Large intestine (tissue), 3 donors: ENCODE results near the gene NDUFS7. TPM values are rescaled to one million over a fixed set of nuclear protein-coding genes. Genes with fewer than 3 reads are reported as not detected.

Experiments used
- DNase-seq, 2 donors: peaks; one replicate each; pipeline versions ENCODE4 v3.0.0 to v3.0.0-alpha.2; 2013
- H3K27ac ChIP-seq: one replicate; pipeline ENCODE4 v1.5.1; 2013; ENCODE audit warnings: low read length
- H3K27me3 ChIP-seq: 2 replicates; pipeline ENCODE4 v1.6.1; 2013; ENCODE audit warnings: low read length; ENCODE audit not compliant: control insufficient read depth, insufficient read depth
- H3K36me3 ChIP-seq: 2 replicates; pipeline ENCODE4 v1.6.1; 2013; ENCODE audit warnings: low read length; ENCODE audit not compliant: control insufficient read depth, insufficient read depth
- H3K4me1 ChIP-seq: one replicate; pipeline ENCODE4 v1.6.1; 2013; ENCODE audit warnings: low read length; ENCODE audit not compliant: control insufficient read depth, insufficient read depth
- H3K4me3 ChIP-seq: one replicate; pipeline ENCODE4 v1.5.1; 2013; ENCODE audit warnings: low read length
- H3K9me3 ChIP-seq: one replicate; pipeline ENCODE4 v1.6.1; 2013; ENCODE audit warnings: mild to moderate bottlenecking, low read depth, low read length, moderate library complexity; ENCODE audit not compliant: control insufficient read depth
- WGBS: methylation state at CpG from one replicate; pipeline ENCODE4 v1.1.5; 2013; ENCODE audit warnings: low lambda C conversion rate; ENCODE audit not compliant: insufficient coverage; 5-methylcytosine and 5-hydroxymethylcytosine counted together
- polyA plus RNA-seq: library from polyadenylated mRNA; unstranded; fragments of 120-200 nt; gene quantifications from one replicate; pipeline ENCODE4 v1.2.1, GENCODE V29; 2013

The NDUFS7 gene
- polyA plus RNA-seq, 1 donor, result 91.9 TPM

- Histone ChIP-seq H3K9me3 (peaks cover 5% of the 10 kb centered on the region), H3K27me3 (no peaks in the 10 kb centered on the region), H3K36me3 (peaks cover 39% of the 10 kb centered on the region), H3K4me1 (peaks cover 4% of the 10 kb centered on the region), H3K4me3 (no peak overlapping the region), H3K27ac (no peak overlapping the region)
- no peak for DNase-seq
- WGBS, result no CpG with 5 or more reads among the region's 39 CpGs
These were observed 3.4 kb downstream of the NDUFS7 start for GRCh38 chr19:1386945-1387683.

DNA sequence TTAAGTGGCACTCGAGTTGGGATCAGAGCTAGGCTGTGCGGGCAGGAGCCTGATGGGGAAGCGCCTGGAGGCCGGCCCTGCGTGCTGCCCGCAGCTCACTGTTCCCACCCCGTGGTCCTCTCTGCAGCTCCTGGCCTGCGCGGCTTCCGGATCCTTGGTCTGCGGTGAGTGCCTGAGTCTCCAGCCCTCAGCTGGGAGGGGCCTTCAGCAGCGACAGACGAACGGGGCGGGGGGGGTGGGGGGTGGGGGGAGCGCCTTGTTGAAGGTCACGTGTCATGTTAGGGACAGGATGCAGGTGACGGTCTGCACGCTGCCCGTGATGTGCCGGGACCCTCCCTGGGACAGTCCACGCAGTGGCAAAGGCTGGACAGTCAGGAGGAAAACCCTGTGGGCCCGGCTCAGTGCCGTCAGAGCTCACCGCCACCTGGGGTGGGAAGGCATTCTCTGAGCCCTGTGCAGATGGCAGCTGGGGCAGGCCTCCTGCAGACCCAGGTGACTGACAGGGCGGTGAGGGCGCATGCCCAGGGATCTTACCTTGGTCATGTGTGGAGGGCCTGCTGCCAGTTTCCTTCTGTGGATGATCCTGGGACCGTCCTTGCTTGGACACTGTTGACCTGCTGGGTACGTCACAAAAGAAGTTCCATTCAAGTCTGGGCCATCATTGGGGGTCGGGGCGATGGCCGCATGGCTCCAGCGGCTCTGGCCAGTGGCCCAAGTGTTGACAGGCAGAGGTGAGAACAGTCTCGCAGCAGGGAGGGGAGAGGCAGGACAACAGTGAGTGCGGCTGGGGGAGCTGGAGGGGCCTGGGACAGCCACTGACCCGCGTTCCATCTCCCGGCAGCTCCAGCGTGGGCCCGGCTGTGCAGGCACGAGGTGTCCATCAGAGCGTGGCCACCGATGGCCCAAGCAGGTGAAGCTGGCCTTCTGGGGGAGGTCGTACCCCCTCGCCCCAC lies 4.3 kb downstream of the NDUFS7 start:
- no CpG with 5 or more reads among the region's 45 CpGs for WGBS
- DNase-seq, result no peak
- Histone ChIP-seq H3K9me3 (peaks cover 5% of the 10 kb centered on the region), H3K36me3 (peaks cover 48% of the 10 kb centered on the region), H3K4me1 (peaks cover 4% of the 10 kb centered on the region), H3K4me3 (no peak overlapping the region), H3K27me3 (no peaks in the 10 kb centered on the region), H3K27ac (no peak overlapping the region)

DNA sequence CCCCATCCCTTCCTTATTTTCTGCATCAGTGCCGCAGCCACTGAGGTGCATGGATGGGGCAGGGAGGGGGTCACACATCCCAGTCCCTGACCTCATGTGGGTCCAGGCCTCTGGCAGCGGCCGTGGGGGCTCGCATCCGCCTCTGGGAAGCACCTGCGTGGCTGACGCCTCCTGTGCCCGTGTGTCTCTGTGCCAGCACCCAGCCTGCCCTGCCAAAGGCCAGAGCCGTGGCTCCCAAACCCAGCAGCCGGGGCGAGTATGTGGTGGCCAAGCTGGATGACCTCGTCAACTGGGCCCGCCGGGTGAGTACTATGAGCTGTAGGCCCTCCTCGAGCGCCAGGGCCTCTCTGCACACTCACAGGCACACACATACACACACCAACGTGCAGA lies 4.9 kb downstream of the NDUFS7 start:
- Histone ChIP-seq H3K27ac (no peak overlapping the region), H3K27me3 (no peaks in the 10 kb centered on the region), H3K36me3 (peaks cover 54% of the 10 kb centered on the region), H3K9me3 (peaks cover 5% of the 10 kb centered on the region), H3K4me1 (peaks cover 4% of the 10 kb centered on the region), H3K4me3 (no peak overlapping the region)
- WGBS, result no CpG with 5 or more reads among the region's 17 CpGs
- DNase-seq, result no peak

GRCh38 chr19:1389033-1389940 lies 5.6 kb downstream of the NDUFS7 start:
- Histone ChIP-seq H3K36me3 (peaks cover 58% of the 10 kb centered on the region), H3K27ac (no peak overlapping the region), H3K4me1 (peaks cover 4% of the 10 kb centered on the region), H3K9me3 (peaks cover 5% of the 10 kb centered on the region), H3K27me3 (no peaks in the 10 kb centered on the region), H3K4me3 (no peak overlapping the region)
- DNase-seq, result no peak
- WGBS, result 93% methylated on average over 3 of the region's 39 CpGs

- DNase-seq, result no peak
- Histone ChIP-seq H3K36me3 (peaks cover 66% of the 10 kb centered on the region), H3K27me3 (no peaks in the 10 kb centered on the region), H3K4me3 (no peak overlapping the region), H3K4me1 (no peaks in the 10 kb centered on the region), H3K27ac (no peak overlapping the region), H3K9me3 (peaks cover 5% of the 10 kb centered on the region)
- WGBS, result no CpG with 5 or more reads among the region's 42 CpGs
These were observed 7.2 kb downstream of the NDUFS7 start for GRCh38 chr19:1390890-1391423.

GRCh38 chr19:1392407-1392806 lies 8.7 kb downstream of the NDUFS7 start:
- no peaks in the 10 kb centered on the region for H3K4me1 ChIP-seq
- peaks cover 5% of the 10 kb centered on the region for H3K9me3 ChIP-seq
- H3K4me3 ChIP-seq, result no peak overlapping the region
- peaks cover 61% of the 10 kb centered on the region for H3K36me3 ChIP-seq
- H3K27ac ChIP-seq, result no peak overlapping the region
- DNase-seq, result no peak
- H3K27me3 ChIP-seq, result no peaks in the 10 kb centered on the region
- WGBS, result 96% methylated on average over 4 of the region's 15 CpGs

DNA sequence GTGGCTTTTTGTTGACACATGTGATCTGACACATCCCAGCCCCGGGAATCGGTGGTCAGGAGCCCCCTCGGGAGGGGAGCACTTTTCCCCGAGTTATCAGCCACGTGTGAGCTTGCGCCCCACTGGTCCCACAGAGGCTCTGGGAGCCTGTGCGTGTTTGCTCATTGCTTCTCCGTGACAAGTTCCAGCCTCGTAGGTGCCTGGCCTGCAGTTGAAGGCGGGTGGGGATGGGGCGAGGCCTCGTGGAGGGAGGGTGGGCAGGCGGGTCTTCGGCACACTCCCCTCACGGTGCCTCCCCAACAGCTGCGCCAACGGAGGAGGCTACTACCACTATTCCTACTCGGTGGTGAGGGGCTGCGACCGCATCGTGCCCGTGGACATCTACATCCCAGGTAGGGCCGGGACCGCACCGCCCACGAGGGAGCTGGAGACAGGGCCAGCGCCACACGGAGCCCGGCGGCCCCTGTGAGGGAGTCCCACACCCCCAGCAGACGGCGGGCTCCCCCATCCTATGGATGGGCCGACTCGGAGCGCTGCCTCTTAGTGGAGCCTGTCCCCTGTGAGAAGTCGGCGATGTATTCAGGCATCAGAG lies 9.3 kb downstream of the NDUFS7 start:
- H3K36me3 ChIP-seq, result peaks cover 59% of the 10 kb centered on the region
- no peaks in the 10 kb centered on the region for H3K27me3 ChIP-seq
- no peak for DNase-seq
- H3K27ac ChIP-seq, result no peak overlapping the region
- no peaks in the 10 kb centered on the region for H3K4me1 ChIP-seq
- peaks cover 5% of the 10 kb centered on the region for H3K9me3 ChIP-seq
- H3K4me3 ChIP-seq, result no peak overlapping the region
- WGBS, result no CpG with 5 or more reads among the region's 37 CpGs

GRCh38 chr19:1393841-1394240 lies 10.1 kb downstream of the NDUFS7 start:
- no peaks in the 10 kb centered on the region for H3K9me3 ChIP-seq
- H3K27ac ChIP-seq, result no peak overlapping the region
- no peaks in the 10 kb centered on the region for H3K4me1 ChIP-seq
- 100% methylated on average over 2 of the region's 17 CpGs for WGBS
- H3K27me3 ChIP-seq, result no peaks in the 10 kb centered on the region
- peaks cover 51% of the 10 kb centered on the region for H3K36me3 ChIP-seq
- DNase-seq, result no peak
- no peak overlapping the region for H3K4me3 ChIP-seq

GRCh38 chr19:1394252-1395193 lies 10.8 kb downstream of the NDUFS7 start:
- Histone ChIP-seq H3K27ac (no peak overlapping the region), H3K9me3 (no peaks in the 10 kb centered on the region), H3K36me3 (peaks cover 44% of the 10 kb centered on the region), H3K27me3 (no peaks in the 10 kb centered on the region), H3K4me1 (no peaks in the 10 kb centered on the region), H3K4me3 (no peak overlapping the region)
- no peak for DNase-seq
- no CpG with 5 or more reads among the region's 43 CpGs for WGBS
